ENCODE measurements around the gene GOLGA5. TPM values are rescaled to one million over a fixed set of nuclear protein-coding genes. Genes with fewer than 3 reads are reported as not detected.

Gene GOLGA5
- total and polyA plus RNA-seq, 2 donors (not counting 1 experiment from before 2014, with no cell fraction given), result 13.3 to 23.1 TPM

DNA sequence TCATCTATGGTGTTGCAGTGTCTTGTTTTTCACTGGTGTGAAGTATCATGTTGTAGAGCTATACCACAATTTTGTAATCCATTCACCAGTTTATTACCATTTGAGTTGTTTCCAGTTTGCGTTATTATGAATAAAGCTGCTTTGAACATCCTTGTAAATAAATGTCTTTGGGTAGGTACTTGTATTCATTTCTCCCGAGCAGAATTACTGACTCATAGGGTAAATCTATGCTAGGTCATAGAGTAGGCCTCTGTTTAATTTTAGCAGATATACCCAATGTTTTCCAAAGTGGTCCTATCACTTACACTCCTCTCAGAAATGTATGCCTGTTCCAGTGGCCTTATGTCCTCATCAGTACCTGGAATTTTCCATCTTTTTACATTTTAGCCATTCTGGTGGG, 6.6 kb upstream of the GOLGA5 start:
- DNase-seq, result no peak
- no peaks in the 10 kb centered on the region for H3K79me2 ChIP-seq (ENCODE audit: control insufficient read depth, insufficient read depth, low read length)
- no peaks in the 10 kb centered on the region for H3K27me3 ChIP-seq (replicated peaks in 1 of 4; ENCODE audit: control extremely low read depth in 1 of 4, control insufficient read depth in 3 of 4, insufficient read depth in 4 of 4, low read length in 3 of 4)
- no peak for ATAC-seq (ENCODE audit: low read depth)
- POLR2A ChIA-PET, result interaction anchor here (0.6 kb wide), 1 partner anchor 49 kb away, joined by 4 read pairs; no protein-coding TSS in a partner anchor
- Mint-ChIP-seq H3K9me3 (ENCODE audit: insufficient read depth) (peaks cover 10% of the 10 kb centered on the region), H3K27me3 (no peaks in the 10 kb centered on the region), H3K27ac (no peak overlapping the region), H3K4me3 (no peak overlapping the region), H3K4me1 (peaks cover 4% of the 10 kb centered on the region)
- no CpG with 5 or more reads among the region's 2 CpGs for WGBS (ENCODE audit: insufficient coverage)
- H3K4me1 ChIP-seq (ENCODE audit: control insufficient read depth in 2 of 2, insufficient read depth in 2 of 2, low read length in 2 of 2), result no peaks in the 10 kb centered on the region
- H3K4me2 ChIP-seq (replicated peaks; ENCODE audit: low read depth, low read length, poor library complexity, severe bottlenecking), result no peak overlapping the region
- no peaks in the 10 kb centered on the region for H3K36me3 ChIP-seq (replicated peaks in 1 of 2; ENCODE audit: control extremely low read depth in 1 of 2, control insufficient read depth in 1 of 2, extremely low read depth in 1 of 2, insufficient read depth in 2 of 2, low read length in 1 of 2)
- no peaks in the 10 kb centered on the region for H4K20me1 ChIP-seq (ENCODE audit: control insufficient read depth, insufficient read depth, low read length, poor library complexity, severe bottlenecking)
- CTCF ChIA-PET, result interaction anchor here (1.2 to 15.2 kb wide), 3 partner anchors 37 to 107 kb away, joined by 5 to 337 read pairs (median 6); no protein-coding TSS in a partner anchor
- no peak for TF ChIP-seq EZH2 (IDR thresholded peaks at IDR 0.05; ENCODE audit: borderline replicate concordance, insufficient read depth, low read depth, low read length, poor library complexity, severe bottlenecking)
- TF ChIP-seq, protein P1, sequence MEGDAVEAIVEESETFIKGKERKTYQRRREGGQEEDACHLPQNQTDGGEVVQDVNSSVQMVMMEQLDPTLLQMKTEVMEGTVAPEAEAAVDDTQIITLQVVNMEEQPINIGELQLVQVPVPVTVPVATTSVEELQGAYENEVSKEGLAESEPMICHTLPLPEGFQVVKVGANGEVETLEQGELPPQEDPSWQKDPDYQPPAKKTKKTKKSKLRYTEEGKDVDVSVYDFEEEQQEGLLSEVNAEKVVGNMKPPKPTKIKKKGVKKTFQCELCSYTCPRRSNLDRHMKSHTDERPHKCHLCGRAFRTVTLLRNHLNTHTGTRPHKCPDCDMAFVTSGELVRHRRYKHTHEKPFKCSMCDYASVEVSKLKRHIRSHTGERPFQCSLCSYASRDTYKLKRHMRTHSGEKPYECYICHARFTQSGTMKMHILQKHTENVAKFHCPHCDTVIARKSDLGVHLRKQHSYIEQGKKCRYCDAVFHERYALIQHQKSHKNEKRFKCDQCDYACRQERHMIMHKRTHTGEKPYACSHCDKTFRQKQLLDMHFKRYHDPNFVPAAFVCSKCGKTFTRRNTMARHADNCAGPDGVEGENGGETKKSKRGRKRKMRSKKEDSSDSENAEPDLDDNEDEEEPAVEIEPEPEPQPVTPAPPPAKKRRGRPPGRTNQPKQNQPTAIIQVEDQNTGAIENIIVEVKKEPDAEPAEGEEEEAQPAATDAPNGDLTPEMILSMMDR (IDR thresholded peaks at IDR 0.05), result no peak
- intact Hi-C loops (cut with micrococcal nuclease), result loop anchor here (10.0 kb wide), 2 partner anchors 173 to 233 kb away; no protein-coding TSS in a partner anchor
- no peak overlapping the region for H3K9ac ChIP-seq (ENCODE audit: low read length)
- H3K4me3 ChIP-seq (ENCODE audit: control extremely low read depth in 1 of 5, extremely low read depth in 1 of 5, insufficient read depth in 1 of 5, low read depth in 2 of 5, low read length in 4 of 5), result no peak overlapping the region
- H2AFZ ChIP-seq (ENCODE audit: insufficient read depth, low read depth, low read length, poor library complexity, severe bottlenecking), result no peak overlapping the region
- H3K9me3 ChIP-seq (ENCODE audit: control extremely low read depth in 1 of 3, control insufficient read depth in 2 of 3, insufficient read depth in 1 of 3, low read length in 2 of 3), result peaks cover 2 to 24% (median 11%) of the 10 kb centered on the region in 3 donors
- H3K27ac ChIP-seq (ENCODE audit: low read length in 2 of 2), result no peak overlapping the region

DNA sequence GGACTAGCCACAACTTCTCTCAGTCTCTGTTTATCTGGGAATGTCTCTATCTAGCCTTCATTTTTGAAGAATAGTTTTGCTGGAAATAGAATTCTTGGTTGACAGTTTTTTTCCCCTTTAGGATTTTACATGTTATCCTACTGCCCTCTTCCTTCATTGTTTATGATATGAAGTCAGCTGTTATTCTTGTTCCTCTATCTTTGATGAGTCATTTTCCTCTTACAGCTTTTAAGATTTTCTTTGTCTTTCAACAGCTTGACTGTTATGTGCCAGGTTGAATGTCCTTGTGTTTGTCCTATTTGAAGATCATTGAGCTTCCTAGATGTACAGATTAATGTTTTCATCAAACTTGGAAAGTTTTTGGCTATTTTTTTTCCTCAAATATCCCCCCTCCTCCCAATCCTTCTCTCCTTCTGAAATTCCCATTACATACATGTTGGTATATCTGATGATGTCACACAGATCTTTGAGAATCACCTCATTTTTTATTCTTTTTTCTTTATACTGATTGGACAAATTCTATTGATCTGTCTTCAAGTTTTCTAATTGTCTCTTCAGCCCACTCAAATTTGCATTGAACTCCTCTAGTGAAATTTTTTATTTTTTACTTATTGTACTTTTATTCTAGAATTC, 4.5 kb upstream of the GOLGA5 start:
- no peak overlapping the region for H3K27ac Mint-ChIP-seq
- H3K9me3 Mint-ChIP-seq (ENCODE audit: insufficient read depth), result peaks cover 10% of the 10 kb centered on the region
- Histone ChIP-seq H3K4me1 (ENCODE audit: control insufficient read depth in 2 of 2, insufficient read depth in 2 of 2, low read length in 2 of 2) (peaks cover 5 to 10% of the 10 kb centered on the region in 2 donors), H2AFZ (ENCODE audit: insufficient read depth, low read depth, low read length, poor library complexity, severe bottlenecking) (no peak overlapping the region), H4K20me1 (ENCODE audit: control insufficient read depth, insufficient read depth, low read length, poor library complexity, severe bottlenecking) (peaks cover under 1% of the 10 kb centered on the region), H3K27ac (ENCODE audit: low read length in 2 of 2) (no peak overlapping the region), H3K9ac (ENCODE audit: low read length) (no peak overlapping the region), H3K36me3 (replicated peaks in 1 of 2; ENCODE audit: control extremely low read depth in 1 of 2, control insufficient read depth in 1 of 2, extremely low read depth in 1 of 2, insufficient read depth in 2 of 2, low read length in 1 of 2) (no peaks in the 10 kb centered on the region), H3K4me2 (replicated peaks; ENCODE audit: low read depth, low read length, poor library complexity, severe bottlenecking) (no peak overlapping the region), H3K4me3 (ENCODE audit: control extremely low read depth in 1 of 5, extremely low read depth in 1 of 5, insufficient read depth in 1 of 5, low read depth in 2 of 5, low read length in 4 of 5) (no peak overlapping the region), H3K9me3 (ENCODE audit: control extremely low read depth in 1 of 3, control insufficient read depth in 2 of 3, insufficient read depth in 1 of 3, low read length in 2 of 3) (peaks cover 2 to 24% (median 13%) of the 10 kb centered on the region in 3 donors), H3K27me3 (replicated peaks in 1 of 4; ENCODE audit: control extremely low read depth in 1 of 4, control insufficient read depth in 3 of 4, insufficient read depth in 4 of 4, low read length in 3 of 4) (no peaks in the 10 kb centered on the region), H3K79me2 (ENCODE audit: control insufficient read depth, insufficient read depth, low read length) (peaks cover 3% of the 10 kb centered on the region)
- TF ChIP-seq, protein P1 (IDR thresholded peaks at IDR 0.05), result no peak
- TF ChIP-seq EZH2 (IDR thresholded peaks at IDR 0.05; ENCODE audit: borderline replicate concordance, insufficient read depth, low read depth, low read length, poor library complexity, severe bottlenecking), result no peak
- DNase-seq, result no peak
- H3K27me3 Mint-ChIP-seq, result no peaks in the 10 kb centered on the region
- ChIA-PET CTCF (interaction anchor here (0.7 to 15.2 kb wide), 2 partner anchors 9 to 79 kb away, joined by 3 to 337 read pairs; no protein-coding TSS in a partner anchor), POLR2A (no interaction called here)
- intact Hi-C loops (cut with micrococcal nuclease), result loop anchor here (5.0 to 10.0 kb wide), 5 partner anchors 87 to 667 kb away; partner anchors contain the start of genes CPSF2, LYSET, MOAP1 and NDUFB1
- peaks cover 9% of the 10 kb centered on the region for H3K4me1 Mint-ChIP-seq
- ATAC-seq (ENCODE audit: low read depth), result no peak
- no peak overlapping the region for H3K4me3 Mint-ChIP-seq
